HG03066 (cell line): ENCODE results near the gene FAF1.
"Not testable (repeated sequence)": the region's sequence is repeated elsewhere in the genome, so short reads cannot be mapped to it uniquely, and the experiment has no call there.

ENCODE experiments used
- ATAC-seq: cut with Tn5 transposase; IDR thresholded peaks from one replicate; pipeline ENCODE4 v1.9.1; 2021; ENCODE audit warnings: low read depth; ENCODE audit not compliant: unreplicated experiment

FAF1 gene

GRCh38 chr1:50812346-50812745 is 147.7 kb downstream of the FAF1 start:
- no peak for ATAC-seq

DNA sequence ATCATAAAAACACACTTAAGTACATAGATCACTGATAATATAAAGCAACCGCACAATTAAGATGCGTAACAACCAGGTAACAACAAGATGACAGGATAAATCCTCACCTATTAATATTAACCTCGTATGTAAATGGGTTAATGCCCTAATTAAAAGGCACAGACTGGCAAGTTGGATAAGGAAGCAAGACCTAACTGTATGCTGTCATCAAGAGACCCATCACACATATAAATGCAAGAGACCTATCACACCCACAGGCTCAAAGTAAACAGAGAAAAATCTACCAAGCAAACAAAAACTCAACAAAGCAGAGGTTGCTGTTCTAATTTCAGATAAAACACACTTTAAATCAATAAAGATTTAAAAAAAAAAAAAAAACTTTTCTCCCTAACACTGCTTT is 151.8 kb downstream of the FAF1 start:
- no peak for ATAC-seq

- ATAC-seq: no peak
Measured at GRCh38 chr1:50796272-50796671, 163.8 kb downstream of the FAF1 start.

- ATAC-seq: no peak
Measured at GRCh38 chr1:50793521-50793920, 166.5 kb downstream of the FAF1 start.

GRCh38 chr1:50787266-50787665 is 172.8 kb downstream of the FAF1 start:
- no peak for ATAC-seq

DNA sequence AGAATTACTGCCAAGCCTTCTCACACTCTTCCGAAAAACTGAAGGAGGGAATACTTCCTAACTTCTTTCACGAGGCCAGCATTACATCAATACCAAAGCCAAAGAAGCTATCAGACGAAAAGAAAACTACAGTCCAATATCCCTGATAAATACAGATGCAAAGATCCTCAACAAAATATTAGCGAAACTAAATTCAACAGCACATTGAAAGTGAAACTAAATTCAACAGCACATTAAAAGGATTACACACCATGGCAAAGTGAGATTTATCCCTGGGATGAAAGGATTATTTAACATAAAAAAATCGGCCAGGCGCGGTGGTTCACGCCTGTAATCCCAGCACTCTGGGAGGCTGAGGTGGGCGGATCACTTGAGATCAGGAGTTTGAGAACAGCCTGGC is 176.8 kb downstream of the FAF1 start:
- no peak for ATAC-seq

- ATAC-seq: no peak
Measured at GRCh38 chr1:50780797-50781196, 179.3 kb downstream of the FAF1 start.

DNA sequence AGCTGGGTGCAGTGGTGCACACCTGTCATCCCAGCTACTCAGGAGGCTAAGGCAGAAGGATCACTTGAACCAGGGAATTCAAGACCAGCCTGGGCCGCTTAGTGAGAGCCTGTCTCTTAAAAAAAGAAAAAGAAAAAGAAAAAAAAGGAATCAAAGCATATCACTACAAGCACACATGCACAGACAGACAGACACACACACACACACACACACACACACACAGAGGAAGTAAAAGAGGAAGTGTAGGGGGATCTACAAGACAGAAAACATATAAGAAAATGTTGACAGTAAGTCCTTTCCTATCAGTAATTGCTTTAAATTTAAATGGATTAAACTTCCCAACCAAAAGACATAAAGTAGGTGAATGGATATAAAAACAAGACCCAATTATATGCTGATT is 180.3 kb downstream of the FAF1 start:
- no peak for ATAC-seq

- ATAC-seq: no peak
Measured at GRCh38 chr1:50775740-50776139, 184.3 kb downstream of the FAF1 start.

DNA sequence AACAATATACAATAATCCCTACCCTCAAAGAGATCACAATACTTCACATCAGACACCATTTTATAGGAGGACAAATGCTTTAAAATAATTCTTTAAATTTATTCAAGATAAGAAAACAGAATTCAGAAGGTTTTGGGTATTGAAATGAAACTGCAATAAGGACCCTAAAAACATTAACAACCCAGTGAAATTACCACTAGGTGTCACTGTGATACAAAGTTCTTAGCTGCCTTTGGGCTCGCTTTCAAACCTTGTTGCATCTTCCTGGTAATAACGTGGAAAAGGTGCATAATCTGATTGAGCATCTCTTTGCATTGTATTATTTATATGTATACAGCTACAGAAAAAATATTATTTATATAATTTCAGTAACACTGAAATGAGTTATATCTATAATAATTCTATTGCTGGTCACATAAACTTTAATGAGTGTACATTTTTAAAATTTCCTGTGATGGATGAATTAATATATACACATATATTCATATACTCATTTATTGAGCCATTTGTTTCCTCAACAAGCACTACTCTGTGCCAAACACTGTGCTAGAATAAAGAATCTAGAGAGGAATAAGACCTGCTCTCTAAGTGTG is 185.2 kb downstream of the FAF1 start:
- no peak for ATAC-seq

DNA sequence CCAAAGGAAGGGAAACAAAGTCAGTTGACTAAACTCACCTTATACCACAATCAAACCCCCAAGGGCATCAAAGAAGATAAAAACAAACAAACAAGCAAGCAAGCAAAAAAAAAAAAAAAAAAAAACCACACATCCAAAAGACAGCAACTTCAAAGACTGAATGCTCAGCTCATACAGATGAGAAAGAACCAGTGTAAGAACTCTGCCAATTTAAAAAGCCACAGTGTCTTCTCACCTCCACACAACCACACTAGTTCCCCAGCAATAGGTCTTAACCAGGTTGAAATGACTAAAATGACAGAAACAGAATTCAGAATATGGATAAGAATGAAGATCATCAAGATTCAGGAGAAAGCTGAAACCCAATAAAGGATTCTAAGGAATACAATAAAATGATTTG is 193.4 kb downstream of the FAF1 start:
- no peak for ATAC-seq

DNA sequence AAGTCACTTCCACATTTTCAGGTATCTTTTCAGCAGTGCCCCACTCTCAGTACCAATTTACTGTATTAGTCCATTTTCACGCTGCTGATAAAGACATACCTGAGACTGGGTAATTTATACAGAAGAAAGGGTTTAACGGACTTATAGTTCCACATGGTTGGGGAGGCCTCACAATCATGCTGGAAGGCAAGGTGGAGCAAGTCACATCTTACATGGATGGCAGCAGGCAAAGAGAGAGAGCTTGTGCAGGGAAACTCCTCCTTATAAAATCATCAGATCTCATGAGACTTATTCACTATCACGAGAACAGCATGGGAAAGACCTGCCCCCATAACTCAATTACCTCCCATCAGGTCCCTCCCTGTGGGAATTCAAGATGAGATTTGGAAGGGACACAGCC is 203.5 kb downstream of the FAF1 start:
- ATAC-seq: not testable (repeated sequence)

DNA sequence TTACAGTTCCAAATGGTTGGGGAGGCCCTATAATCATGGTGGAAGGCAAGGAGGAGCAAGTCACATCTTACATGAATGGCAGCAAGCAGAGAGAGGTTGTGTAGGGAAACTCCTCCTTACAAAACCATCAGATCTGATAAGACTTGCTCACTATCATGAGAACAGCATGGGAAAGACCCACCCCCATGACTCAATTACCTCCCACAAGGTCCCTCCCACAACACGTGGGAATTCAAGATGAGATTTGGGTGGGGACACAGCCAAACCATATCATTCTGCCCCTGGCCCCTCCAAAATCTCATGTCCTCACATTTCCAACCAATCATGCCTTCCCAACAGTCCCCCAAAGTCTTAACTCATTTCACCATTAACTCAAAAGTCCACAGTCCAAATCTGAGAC is 205.3 kb downstream of the FAF1 start:
- not testable (repeated sequence) for ATAC-seq

DNA sequence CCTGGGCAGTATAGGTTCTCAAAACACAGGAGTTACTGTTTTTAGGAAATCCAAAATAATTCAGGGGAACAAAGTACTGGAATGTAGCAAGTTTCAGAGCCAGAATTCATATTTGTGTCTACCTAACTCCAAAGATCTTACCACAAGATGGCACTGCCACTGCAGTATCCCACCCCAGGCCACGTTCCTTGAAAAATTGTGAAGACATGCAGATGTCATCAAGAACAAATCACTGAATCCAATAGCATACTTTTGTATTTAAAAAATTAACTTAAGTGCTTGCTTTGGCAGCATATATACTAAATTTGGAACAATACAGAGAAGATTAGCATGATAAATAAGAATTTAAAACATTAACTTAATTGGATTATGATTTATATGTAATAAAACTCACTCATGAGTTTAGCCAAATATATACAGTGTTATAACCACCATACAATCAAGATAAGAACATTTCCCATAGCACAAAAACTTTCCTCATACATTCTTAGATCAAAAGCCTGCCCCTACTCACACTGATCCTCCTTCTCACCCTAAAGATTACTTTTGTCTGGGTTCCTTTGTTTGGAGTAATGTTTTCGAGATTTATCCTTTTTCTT is 209.9 kb downstream of the FAF1 start:
- no peak for ATAC-seq

DNA sequence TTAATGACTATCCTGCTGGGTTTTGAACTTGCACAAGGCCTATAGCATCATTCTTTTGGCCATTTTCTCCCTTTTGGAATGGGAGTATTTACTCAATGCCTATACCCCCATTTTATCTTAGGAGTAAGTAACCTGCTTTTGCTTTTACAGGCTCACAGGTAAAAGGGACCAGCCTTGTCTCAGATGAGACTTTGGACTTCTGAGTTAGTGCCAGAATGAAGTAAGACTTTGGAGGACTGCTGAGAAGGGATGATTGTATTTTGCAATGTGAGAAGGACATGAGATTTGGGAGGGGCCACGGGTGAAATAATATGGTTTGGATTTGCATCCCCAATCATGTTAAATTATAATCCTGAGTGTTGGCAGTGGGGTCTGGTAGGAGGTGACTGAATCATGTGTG is 212.7 kb downstream of the FAF1 start:
- no peak for ATAC-seq

DNA sequence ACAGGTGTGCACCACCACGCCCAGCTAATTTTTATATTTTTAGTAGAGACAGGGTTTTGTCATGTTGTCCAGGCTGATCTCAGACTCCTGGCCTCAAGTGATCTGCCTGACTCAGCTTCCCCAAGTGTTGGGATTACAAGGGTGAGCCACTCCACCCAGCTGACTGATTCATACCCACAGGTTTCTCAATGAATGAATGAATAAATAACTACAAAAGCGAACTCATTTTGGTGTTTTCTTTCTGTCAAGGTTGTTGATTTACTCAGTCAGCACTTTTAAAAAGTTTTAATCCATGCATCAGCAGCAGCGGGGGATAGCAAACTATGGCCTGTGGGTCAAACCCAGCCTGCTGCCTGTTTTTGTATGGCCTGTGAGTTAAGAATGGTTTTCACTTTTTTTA is 217.5 kb downstream of the FAF1 start:
- ATAC-seq: no peak

GRCh38 chr1:50739125-50739524 is 220.9 kb downstream of the FAF1 start:
- no peak for ATAC-seq

DNA sequence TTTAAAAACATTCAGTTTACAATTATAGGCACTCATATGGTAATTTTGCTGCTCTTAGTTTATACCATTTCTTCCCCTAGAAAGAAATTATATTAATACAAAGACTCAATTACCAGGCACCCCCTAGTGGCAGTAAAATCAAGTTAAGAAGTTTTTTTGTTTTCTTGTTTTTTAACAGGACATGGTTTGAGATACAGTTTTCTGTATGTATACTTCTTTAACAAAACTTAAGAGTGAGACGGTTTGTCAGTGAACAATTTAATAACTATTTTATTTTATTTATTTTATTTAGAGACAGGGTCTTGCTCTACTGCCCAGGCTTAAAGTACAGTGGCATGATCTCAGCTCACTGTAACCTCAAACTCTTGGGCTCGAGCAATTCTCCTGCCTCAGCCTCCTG is 224.6 kb downstream of the FAF1 start:
- ATAC-seq: no peak

GRCh38 chr1:50727578-50727977 is 232.5 kb downstream of the FAF1 start:
- ATAC-seq: not testable (repeated sequence)

DNA sequence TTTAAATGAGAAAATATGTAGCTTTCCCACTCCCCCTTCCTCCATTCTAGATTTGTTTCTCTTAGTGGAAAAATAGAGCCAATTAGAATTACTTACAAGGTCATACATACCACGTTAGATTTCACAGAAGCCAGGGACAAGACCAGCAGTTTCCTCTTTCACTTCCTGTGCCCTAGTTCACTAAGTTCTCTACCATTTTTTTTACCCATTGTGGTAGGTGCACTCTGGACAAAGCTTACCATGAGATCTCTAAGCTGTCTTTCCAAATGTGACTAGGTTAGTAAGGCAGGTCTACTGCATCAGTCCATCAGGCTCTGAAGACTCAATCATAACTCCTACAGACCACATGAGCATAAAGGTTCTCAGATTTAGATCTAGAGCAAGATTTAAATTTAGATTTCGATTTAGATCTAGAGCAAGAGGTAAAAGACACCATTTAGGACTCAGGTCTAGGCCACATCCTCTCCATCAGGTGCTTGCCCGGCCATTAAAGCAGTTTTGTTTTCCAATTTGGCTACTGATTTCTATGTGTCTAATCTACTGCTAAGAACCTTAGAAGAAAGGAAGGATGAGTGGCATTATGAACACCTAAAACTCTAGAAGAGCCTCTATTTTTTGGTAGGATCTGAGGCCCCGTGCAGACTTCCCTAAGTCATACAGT is 235.3 kb downstream of the FAF1 start:
- ATAC-seq: peak; percentile 75

DNA sequence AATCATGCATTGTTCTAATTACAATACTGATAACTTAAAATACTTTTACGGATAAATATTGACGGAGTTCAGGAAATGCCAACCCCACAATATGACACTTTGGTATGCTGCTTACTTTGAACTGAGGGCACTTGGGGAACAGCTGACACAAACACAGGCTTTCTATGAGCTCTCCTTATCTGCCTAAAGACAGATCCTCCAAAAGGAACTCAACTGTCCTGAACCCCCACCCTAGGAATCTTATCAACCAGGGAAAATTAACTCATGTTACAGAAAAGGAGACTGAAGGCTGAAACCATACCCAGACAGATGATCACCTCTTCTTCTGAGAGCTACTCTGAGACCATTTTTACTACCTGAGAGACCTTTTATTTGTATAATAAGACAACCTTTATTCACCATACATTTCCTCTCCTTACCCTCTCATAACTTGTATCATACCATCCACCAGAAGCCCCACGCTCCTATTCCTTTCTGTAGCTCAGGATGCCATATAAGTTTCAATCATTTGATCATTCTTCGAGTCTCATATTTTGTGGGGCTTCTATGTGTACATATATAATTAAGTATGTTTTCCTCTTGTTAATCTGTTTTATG is 239.5 kb downstream of the FAF1 start:
- ATAC-seq: no peak

GRCh38 chr1:50719126-50719525 is 240.9 kb downstream of the FAF1 start:
- no peak for ATAC-seq
